ENCODE measurements around the gene DHCR24. TPM values are rescaled to one million over a fixed set of nuclear protein-coding genes. Genes with fewer than 3 reads are reported as not detected.

DHCR24 gene
- polyA plus RNA-seq, 1 donor (not counting 4 experiments of a cell fraction or from before 2014, with no cell fraction given) = 363 TPM

- Histone ChIP-seq H4K20me1 (ENCODE audit: control insufficient read depth, extremely low read depth, insufficient read depth, low read length) (no peaks in the 10 kb centered on the region), H3K4me3 (ENCODE audit: control insufficient read depth in 2 of 3, extremely low read depth in 1 of 3, insufficient read depth in 2 of 3, low read depth in 1 of 3, low read length in 3 of 3) (peak overlapping the region in 1 of 3 experiments; percentile 0), H2AFZ (ENCODE audit: control insufficient read depth, low read length) (peak overlapping the region; percentile 20), H3K4me2 (ENCODE audit: control insufficient read depth, extremely low read depth, insufficient read depth, low read depth, low read length) (peak overlapping the region; percentile 68), H3K9me1 (ENCODE audit: control insufficient read depth, extremely low read depth, insufficient read depth, low read length) (no peaks in the 10 kb centered on the region), H3K4me1 (ENCODE audit: control insufficient read depth, extremely low read depth, insufficient read depth, low read length) (peaks cover 37% of the 10 kb centered on the region), H3K27me3 (ENCODE audit: control insufficient read depth, extremely low read depth, insufficient read depth, low read length) (no peaks in the 10 kb centered on the region), H3K36me3 (ENCODE audit: control insufficient read depth in 2 of 2, extremely low read depth in 1 of 2, insufficient read depth in 2 of 2, low read length in 2 of 2) (no peaks in the 10 kb centered on the region), H3K27ac (ENCODE audit: control insufficient read depth, insufficient read depth, low read length) (peak overlapping the region; percentile 22), H3K79me2 (ENCODE audit: control insufficient read depth, insufficient read depth, low read length) (no peaks in the 10 kb centered on the region), H3K9me3 (ENCODE audit: control insufficient read depth, low read depth, low read length) (peaks cover 2% of the 10 kb centered on the region), H3K9ac (ENCODE audit: control insufficient read depth, extremely low read depth, insufficient read depth, low read length) (no peak overlapping the region)
- no peak for TF ChIP-seq CTCF (optimal IDR thresholded peaks at IDR 0.05 in 1 of 3, IDR thresholded peaks at IDR 0.05 in 1 of 3, conservative IDR thresholded peaks at IDR 0.05 in 1 of 3; ENCODE audit: extremely low read depth in 1 of 3, insufficient read depth in 2 of 3, low read length in 3 of 3)
- no peak for TF ChIP-seq EZH2 (IDR thresholded peaks at IDR 0.05; ENCODE audit: low read length)
- FAIRE-seq (peak; percentile 90), DNase-seq (ENCODE audit: low read depth, low spot score) (no peak)
- dilution Hi-C loops (cut with MboI; ENCODE audit: extremely low pct_ligation_motif_present, low sequenced_read_pairs) = no loop called here
Measured at GRCh38 chr1:54927472-54928240, 40.7 kb upstream of the DHCR24 start.

GRCh38 chr1:54926970-54927369, 40.0 kb upstream of the DHCR24 start:
- Histone ChIP-seq H3K9me1 (ENCODE audit: control insufficient read depth, extremely low read depth, insufficient read depth, low read length) (no peaks in the 10 kb centered on the region), H3K27me3 (ENCODE audit: control insufficient read depth, extremely low read depth, insufficient read depth, low read length) (no peaks in the 10 kb centered on the region), H3K9ac (ENCODE audit: control insufficient read depth, extremely low read depth, insufficient read depth, low read length) (no peak overlapping the region), H4K20me1 (ENCODE audit: control insufficient read depth, extremely low read depth, insufficient read depth, low read length) (no peaks in the 10 kb centered on the region), H3K4me3 (ENCODE audit: control insufficient read depth in 2 of 3, extremely low read depth in 1 of 3, insufficient read depth in 2 of 3, low read depth in 1 of 3, low read length in 3 of 3) (peak overlapping the region in 1 of 3 experiments; percentile 0), H3K27ac (ENCODE audit: control insufficient read depth, insufficient read depth, low read length) (no peak overlapping the region), H3K4me1 (ENCODE audit: control insufficient read depth, extremely low read depth, insufficient read depth, low read length) (peaks cover 39% of the 10 kb centered on the region), H3K79me2 (ENCODE audit: control insufficient read depth, insufficient read depth, low read length) (no peaks in the 10 kb centered on the region), H3K4me2 (ENCODE audit: control insufficient read depth, extremely low read depth, insufficient read depth, low read depth, low read length) (peak overlapping the region; percentile 68), H2AFZ (ENCODE audit: control insufficient read depth, low read length) (peak overlapping the region; percentile 20), H3K36me3 (ENCODE audit: control insufficient read depth in 2 of 2, extremely low read depth in 1 of 2, insufficient read depth in 2 of 2, low read length in 2 of 2) (no peaks in the 10 kb centered on the region), H3K9me3 (ENCODE audit: control insufficient read depth, low read depth, low read length) (peaks cover 2% of the 10 kb centered on the region)
- DNase-seq (ENCODE audit: low read depth, low spot score) (no peak), FAIRE-seq (no peak)
- dilution Hi-C loops (cut with MboI; ENCODE audit: extremely low pct_ligation_motif_present, low sequenced_read_pairs) = no loop called here
- TF ChIP-seq CTCF (optimal IDR thresholded peaks at IDR 0.05 in 1 of 3, IDR thresholded peaks at IDR 0.05 in 1 of 3, conservative IDR thresholded peaks at IDR 0.05 in 1 of 3; ENCODE audit: extremely low read depth in 1 of 3, insufficient read depth in 2 of 3, low read length in 3 of 3) (no peak), EZH2 (IDR thresholded peaks at IDR 0.05; ENCODE audit: low read length) (no peak)

Data from keratinocyte (primary cell).